HEK293 (cell line): ENCODE results near the gene CHN2.

ENCODE experiments used
- CTCF ChIA-PET: fragments of 350-600 bp; formaldehyde crosslinking; extraction: SDS; loops from one replicate; lab custom pipeline; 2021; ENCODE audit warnings: antibody characterized with exemption; lab: Yijun Ruan, JAX
- POLR2A ChIA-PET: fragments of 300-600 bp; formaldehyde crosslinking; extraction: SDS; loops from one replicate; lab custom pipeline; 2020; ENCODE audit warnings: antibody characterized with exemption, inconsistent platforms; lab: Yijun Ruan, JAX
- H3K27ac ChIP-seq: fragments of 200-500 bp; sonication (Bioruptor generic); 2 replicates; pipeline ENCODE4 v1.5.1; 2014; ENCODE audit warnings: low read depth, low read length, control low read depth, inconsistent platforms; ENCODE audit errors: extremely low read depth
- H3K36me3 ChIP-seq, 2 experiments: fragments of 200-500 bp in 1 of 2; sonication (Bioruptor generic) in 1 of 2; 1 replicate in 1 of 2; 2 replicates in 1 of 2; pipeline ENCODE4 v1.5.1; 2014 to 2017; ENCODE audit warnings: inconsistent platforms in 2 of 2, low read length in 2 of 2; ENCODE audit not compliant: control insufficient read depth in 2 of 2, insufficient read depth in 1 of 2
- H3K4me1 ChIP-seq: fragments of 200-500 bp; sonication (Bioruptor generic); 2 replicates; pipeline ENCODE4 v1.5.1; 2014; ENCODE audit warnings: mild to moderate bottlenecking, low read length, inconsistent platforms; ENCODE audit not compliant: control insufficient read depth, insufficient read depth
- H3K4me3 ChIP-seq: 2 replicates; pipeline ENCODE4 v1.5.1; 2011; ENCODE audit warnings: low read depth, mild to moderate bottlenecking, control low read depth, low read length, moderate library complexity
- H3K9me3 ChIP-seq: fragments of 200-500 bp; sonication (Bioruptor generic); 2 replicates; pipeline ENCODE4 v1.5.1; 2014; ENCODE audit warnings: low read depth, low read length, inconsistent platforms; ENCODE audit not compliant: control insufficient read depth, insufficient read depth
- EGR2 ChIP-seq: fragments of 450-650 bp; formaldehyde crosslinking; IDR thresholded peaks from 2 replicates; pipeline ENCODE4 v1.5.1; 2016; ENCODE audit warnings: low read depth, missing biosample characterization, missing genetic modification characterization
- GFI1B ChIP-seq: fragments of 450-650 bp; formaldehyde crosslinking; IDR thresholded peaks from 2 replicates; pipeline ENCODE4 v1.5.1; 2016; ENCODE audit warnings: missing biosample characterization, missing genetic modification characterization
- HOXA7 ChIP-seq: sonication (generic); formaldehyde crosslinking; IDR thresholded peaks from 2 replicates; pipeline ENCODE4 v1.8.1; 2022; ENCODE audit warnings: missing genetic modification reagents, borderline replicate concordance
- ZNF133 ChIP-seq: fragments of 450-650 bp; formaldehyde crosslinking; IDR thresholded peaks from 2 replicates; pipeline ENCODE4 v1.5.1; 2016; ENCODE audit warnings: missing biosample characterization, missing genetic modification characterization
- ZNF184 ChIP-seq: fragments of 450-650 bp; IDR thresholded peaks from 2 replicates; pipeline ENCODE4 v1.5.1; 2018; ENCODE audit warnings: missing biosample characterization, mild to moderate bottlenecking, missing genetic modification characterization
- ZNF211 ChIP-seq: fragments of 450-650 bp; formaldehyde crosslinking; IDR thresholded peaks from 2 replicates; pipeline ENCODE4 v1.5.1; 2016; ENCODE audit warnings: low read depth, missing biosample characterization, missing genetic modification characterization
- ZNF214 ChIP-seq: fragments of 450-650 bp; formaldehyde crosslinking; IDR thresholded peaks from 2 replicates; pipeline ENCODE4 v1.5.1; 2017; ENCODE audit warnings: missing biosample characterization, mild to moderate bottlenecking, missing genetic modification characterization, borderline replicate concordance
- ZNF239 ChIP-seq: fragments of 450-650 bp; formaldehyde crosslinking; IDR thresholded peaks from 2 replicates; pipeline ENCODE4 v1.5.1; 2016; ENCODE audit warnings: missing biosample characterization, missing genetic modification characterization
- ZNF266 ChIP-seq: fragments of 450-650 bp; formaldehyde crosslinking; IDR thresholded peaks from 2 replicates; pipeline ENCODE4 v1.5.1; 2016; ENCODE audit warnings: missing biosample characterization, missing genetic modification characterization, low read depth
- ZNF391 ChIP-seq: fragments of 450-650 bp; formaldehyde crosslinking; IDR thresholded peaks from 2 replicates; pipeline ENCODE4 v1.5.1; 2016; ENCODE audit warnings: low read depth, missing biosample characterization, missing genetic modification characterization, borderline replicate concordance
- ZNF473 ChIP-seq: fragments of 450-650 bp; formaldehyde crosslinking; IDR thresholded peaks from 2 replicates; pipeline ENCODE4 v1.5.1; 2017; ENCODE audit warnings: missing biosample characterization, missing genetic modification characterization
- ZNF530 ChIP-seq: fragments of 450-650 bp; formaldehyde crosslinking; IDR thresholded peaks from 2 replicates; pipeline ENCODE4 v1.5.1; 2016; ENCODE audit warnings: low read depth, missing biosample characterization, missing genetic modification characterization
- ZNF596 ChIP-seq: fragments of 450-650 bp; IDR thresholded peaks from 2 replicates; pipeline ENCODE4 v1.5.0; 2018; ENCODE audit warnings: missing biosample characterization, mild to moderate bottlenecking, missing genetic modification characterization, moderate library complexity
- ZNF600 ChIP-seq: fragments of 450-650 bp; formaldehyde crosslinking; IDR thresholded peaks from 2 replicates; pipeline ENCODE4 v1.5.1; 2016; ENCODE audit warnings: missing biosample characterization, missing genetic modification characterization
- ZNF792 ChIP-seq: fragments of 450-650 bp; formaldehyde crosslinking; IDR thresholded peaks from 2 replicates; pipeline ENCODE4 v1.5.1; 2016; ENCODE audit warnings: missing biosample characterization, missing genetic modification characterization
- TF ChIP-seq, protein P1 (sequence below): fragments of 450-650 bp; formaldehyde crosslinking; IDR thresholded peaks from 2 replicates; pipeline ENCODE4 v1.5.1; 2017; ENCODE audit warnings: missing biosample characterization, missing genetic modification characterization
- TF ChIP-seq, protein P2 (sequence below): fragments of 450-650 bp; formaldehyde crosslinking; IDR thresholded peaks from 2 replicates; pipeline ENCODE4 v1.5.1; 2016; ENCODE audit warnings: missing biosample characterization, missing genetic modification characterization
- TF ChIP-seq, protein P3 (sequence below): fragments of 450-650 bp; formaldehyde crosslinking; IDR thresholded peaks from 2 replicates; pipeline ENCODE4 v1.5.1; 2016; ENCODE audit warnings: missing biosample characterization, missing genetic modification characterization
- TF ChIP-seq, protein P4 (sequence below): fragments of 450-650 bp; formaldehyde crosslinking; conservative IDR thresholded peaks from 2 replicates; pipeline ENCODE4 v1.5.1; 2016; ENCODE audit warnings: low read depth, missing biosample characterization, missing genetic modification characterization

The CHN2 gene

DNA sequence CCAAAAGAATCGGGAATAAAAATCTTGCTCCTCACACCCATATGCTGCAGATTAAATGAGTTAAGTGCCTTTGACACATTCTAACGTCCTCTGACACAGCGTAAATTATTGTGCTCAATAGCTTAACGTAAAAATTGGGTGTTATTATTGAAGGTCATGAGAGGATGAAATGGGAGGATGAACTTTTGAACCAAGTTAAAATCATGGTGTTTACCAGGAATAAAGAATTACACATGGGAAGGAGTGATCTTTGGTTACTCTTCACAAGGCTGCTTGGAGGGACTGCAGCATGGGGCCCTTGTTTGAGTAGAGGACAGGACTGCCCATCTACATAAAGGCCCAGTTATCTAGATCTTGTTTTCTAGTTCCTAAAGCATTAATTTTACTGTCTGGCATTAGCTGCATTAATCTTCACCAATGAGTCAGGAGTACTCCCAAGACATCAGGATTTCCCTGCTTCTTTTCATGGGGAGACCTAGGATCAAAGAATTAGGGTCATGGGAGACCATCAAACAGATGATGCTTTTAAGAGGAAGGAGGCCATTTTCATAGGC is 284.2 kb downstream of the CHN2 start:
- Histone ChIP-seq H3K4me1 (no peaks in the 10 kb centered on the region), H3K4me3 (no peak overlapping the region), H3K9me3 (no peaks in the 10 kb centered on the region), H3K27ac (no peak overlapping the region), H3K36me3 (no peaks in the 10 kb centered on the region)
- ChIA-PET CTCF (interaction anchor here (1.1 kb wide), 1 partner anchor 372 kb away, joined by 3 read pairs; no protein-coding TSS in a partner anchor), POLR2A (no interaction called here)
- TF ChIP-seq, protein P1, sequence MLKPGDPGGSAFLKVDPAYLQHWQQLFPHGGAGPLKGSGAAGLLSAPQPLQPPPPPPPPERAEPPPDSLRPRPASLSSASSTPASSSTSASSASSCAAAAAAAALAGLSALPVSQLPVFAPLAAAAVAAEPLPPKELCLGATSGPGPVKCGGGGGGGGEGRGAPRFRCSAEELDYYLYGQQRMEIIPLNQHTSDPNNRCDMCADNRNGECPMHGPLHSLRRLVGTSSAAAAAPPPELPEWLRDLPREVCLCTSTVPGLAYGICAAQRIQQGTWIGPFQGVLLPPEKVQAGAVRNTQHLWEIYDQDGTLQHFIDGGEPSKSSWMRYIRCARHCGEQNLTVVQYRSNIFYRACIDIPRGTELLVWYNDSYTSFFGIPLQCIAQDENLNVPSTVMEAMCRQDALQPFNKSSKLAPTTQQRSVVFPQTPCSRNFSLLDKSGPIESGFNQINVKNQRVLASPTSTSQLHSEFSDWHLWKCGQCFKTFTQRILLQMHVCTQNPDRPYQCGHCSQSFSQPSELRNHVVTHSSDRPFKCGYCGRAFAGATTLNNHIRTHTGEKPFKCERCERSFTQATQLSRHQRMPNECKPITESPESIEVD: no peak

DNA sequence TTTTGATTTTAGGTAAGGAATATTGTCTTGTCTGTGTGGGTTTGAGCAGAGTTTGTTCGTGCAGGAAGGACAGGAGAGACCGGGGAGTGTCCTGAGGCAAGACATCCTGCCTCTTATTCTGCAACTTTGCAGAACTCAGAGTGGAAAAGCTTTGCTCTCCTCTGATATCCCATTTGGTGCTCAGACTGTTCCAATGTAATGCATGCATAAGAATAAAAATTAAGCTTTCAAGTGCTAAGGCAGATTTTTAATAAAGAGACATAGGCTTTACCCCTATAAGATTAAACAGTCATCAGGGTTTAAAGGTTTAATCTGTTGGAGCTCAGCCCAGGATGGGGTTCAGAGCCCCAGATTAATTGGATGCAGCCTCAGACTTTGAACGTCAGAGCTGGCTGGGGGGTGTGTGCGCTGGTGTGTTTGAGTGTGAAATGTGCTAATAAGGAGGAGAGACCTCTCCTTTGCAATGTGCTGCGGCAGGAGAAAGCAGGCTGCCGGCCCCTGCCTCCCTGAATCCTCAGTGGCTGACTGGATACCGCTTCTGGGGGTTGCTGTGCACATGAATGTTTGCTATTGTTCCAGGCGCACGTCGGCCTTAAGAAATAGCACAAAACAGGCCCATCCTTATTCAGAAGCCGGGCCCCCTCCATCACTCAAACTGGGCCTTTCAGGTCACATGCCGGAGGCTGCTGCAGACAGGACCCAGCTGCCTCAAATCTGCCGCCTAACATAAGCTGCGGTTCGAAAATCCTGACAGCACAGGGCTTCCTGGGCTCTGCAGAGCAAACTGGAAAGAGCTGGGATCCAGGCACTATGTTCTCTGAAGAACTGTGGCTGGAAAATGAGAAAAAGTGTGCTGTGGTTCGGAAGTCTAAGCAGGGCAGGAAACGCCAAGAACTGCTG is 285.0 kb downstream of the CHN2 start:
- TF ChIP-seq ZNF214 (tag by site-specific recombination) (no peak), ZNF133 (tag by site-specific recombination) (no peak), HOXA7 (CRISPR knock-in tag) (no peak), EGR2 (tag by site-specific recombination) (no peak)
- TF ChIP-seq, all 188 proteins: peak for 0
- Histone ChIP-seq H3K27ac (no peak overlapping the region), H3K36me3 (no peaks in the 10 kb centered on the region), H3K9me3 (no peaks in the 10 kb centered on the region), H3K4me1 (no peaks in the 10 kb centered on the region), H3K4me3 (no peak overlapping the region)
- CTCF ChIA-PET: no interaction called here
- POLR2A ChIA-PET: no interaction called here

DNA sequence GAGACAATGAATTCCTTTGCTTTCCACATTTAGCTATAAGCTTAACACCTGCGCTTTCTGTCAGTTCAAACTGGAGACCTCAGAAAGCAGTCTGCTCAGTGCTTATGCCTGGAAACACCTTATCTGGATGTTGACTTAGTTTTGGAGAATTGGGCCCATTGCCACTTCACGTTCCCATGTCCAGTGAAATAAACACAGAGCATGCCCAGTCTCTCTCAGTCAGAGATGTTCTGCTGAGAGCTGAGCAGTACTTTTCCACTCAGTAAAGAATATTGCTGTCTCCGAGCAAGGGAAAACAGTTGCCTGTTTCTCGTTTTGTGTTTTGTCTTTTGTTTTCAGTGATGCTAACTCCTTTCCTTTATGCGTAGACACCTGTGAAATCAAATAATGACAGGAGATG is 285.9 kb downstream of the CHN2 start:
- H3K27ac ChIP-seq: no peak overlapping the region
- CTCF ChIA-PET: interaction anchor here (1.0 kb wide), 1 partner anchor 8 kb away, joined by 4 read pairs; no protein-coding TSS in a partner anchor
- H3K36me3 ChIP-seq: no peaks in the 10 kb centered on the region
- peaks cover 4% of the 10 kb centered on the region for H3K4me1 ChIP-seq
- POLR2A ChIA-PET: no interaction called here
- TF ChIP-seq ZNF391 (tag by site-specific recombination): no peak
- TF ChIP-seq ZNF211 (tag by site-specific recombination): no peak
- TF ChIP-seq, protein P2, sequence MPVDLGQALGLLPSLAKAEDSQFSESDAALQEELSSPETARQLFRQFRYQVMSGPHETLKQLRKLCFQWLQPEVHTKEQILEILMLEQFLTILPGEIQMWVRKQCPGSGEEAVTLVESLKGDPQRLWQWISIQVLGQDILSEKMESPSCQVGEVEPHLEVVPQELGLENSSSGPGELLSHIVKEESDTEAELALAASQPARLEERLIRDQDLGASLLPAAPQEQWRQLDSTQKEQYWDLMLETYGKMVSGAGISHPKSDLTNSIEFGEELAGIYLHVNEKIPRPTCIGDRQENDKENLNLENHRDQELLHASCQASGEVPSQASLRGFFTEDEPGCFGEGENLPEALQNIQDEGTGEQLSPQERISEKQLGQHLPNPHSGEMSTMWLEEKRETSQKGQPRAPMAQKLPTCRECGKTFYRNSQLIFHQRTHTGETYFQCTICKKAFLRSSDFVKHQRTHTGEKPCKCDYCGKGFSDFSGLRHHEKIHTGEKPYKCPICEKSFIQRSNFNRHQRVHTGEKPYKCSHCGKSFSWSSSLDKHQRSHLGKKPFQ (tag by site-specific recombination): no peak
- TF ChIP-seq, protein P3, sequence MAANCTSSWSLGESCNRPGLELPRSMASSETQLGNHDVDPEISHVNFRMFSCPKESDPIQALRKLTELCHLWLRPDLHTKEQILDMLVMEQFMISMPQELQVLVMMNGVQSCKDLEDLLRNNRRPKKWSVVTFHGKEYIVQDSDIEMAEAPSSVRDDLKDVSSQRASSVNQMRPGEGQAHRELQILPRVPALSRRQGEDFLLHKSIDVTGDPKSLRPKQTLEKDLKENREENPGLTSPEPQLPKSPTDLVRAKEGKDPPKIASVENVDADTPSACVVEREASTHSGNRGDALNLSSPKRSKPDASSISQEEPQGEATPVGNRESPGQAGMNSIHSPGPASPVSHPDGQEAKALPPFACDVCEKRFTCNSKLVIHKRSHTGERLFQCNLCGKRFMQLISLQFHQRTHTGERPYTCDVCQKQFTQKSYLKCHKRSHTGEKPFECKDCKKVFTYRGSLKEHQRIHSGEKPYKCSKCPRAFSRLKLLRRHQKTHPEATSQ (tag by site-specific recombination): no peak
- no peak for TF ChIP-seq ZNF133 (tag by site-specific recombination)
- TF ChIP-seq ZNF473 (tag by site-specific recombination): no peak
- TF ChIP-seq, protein P4, sequence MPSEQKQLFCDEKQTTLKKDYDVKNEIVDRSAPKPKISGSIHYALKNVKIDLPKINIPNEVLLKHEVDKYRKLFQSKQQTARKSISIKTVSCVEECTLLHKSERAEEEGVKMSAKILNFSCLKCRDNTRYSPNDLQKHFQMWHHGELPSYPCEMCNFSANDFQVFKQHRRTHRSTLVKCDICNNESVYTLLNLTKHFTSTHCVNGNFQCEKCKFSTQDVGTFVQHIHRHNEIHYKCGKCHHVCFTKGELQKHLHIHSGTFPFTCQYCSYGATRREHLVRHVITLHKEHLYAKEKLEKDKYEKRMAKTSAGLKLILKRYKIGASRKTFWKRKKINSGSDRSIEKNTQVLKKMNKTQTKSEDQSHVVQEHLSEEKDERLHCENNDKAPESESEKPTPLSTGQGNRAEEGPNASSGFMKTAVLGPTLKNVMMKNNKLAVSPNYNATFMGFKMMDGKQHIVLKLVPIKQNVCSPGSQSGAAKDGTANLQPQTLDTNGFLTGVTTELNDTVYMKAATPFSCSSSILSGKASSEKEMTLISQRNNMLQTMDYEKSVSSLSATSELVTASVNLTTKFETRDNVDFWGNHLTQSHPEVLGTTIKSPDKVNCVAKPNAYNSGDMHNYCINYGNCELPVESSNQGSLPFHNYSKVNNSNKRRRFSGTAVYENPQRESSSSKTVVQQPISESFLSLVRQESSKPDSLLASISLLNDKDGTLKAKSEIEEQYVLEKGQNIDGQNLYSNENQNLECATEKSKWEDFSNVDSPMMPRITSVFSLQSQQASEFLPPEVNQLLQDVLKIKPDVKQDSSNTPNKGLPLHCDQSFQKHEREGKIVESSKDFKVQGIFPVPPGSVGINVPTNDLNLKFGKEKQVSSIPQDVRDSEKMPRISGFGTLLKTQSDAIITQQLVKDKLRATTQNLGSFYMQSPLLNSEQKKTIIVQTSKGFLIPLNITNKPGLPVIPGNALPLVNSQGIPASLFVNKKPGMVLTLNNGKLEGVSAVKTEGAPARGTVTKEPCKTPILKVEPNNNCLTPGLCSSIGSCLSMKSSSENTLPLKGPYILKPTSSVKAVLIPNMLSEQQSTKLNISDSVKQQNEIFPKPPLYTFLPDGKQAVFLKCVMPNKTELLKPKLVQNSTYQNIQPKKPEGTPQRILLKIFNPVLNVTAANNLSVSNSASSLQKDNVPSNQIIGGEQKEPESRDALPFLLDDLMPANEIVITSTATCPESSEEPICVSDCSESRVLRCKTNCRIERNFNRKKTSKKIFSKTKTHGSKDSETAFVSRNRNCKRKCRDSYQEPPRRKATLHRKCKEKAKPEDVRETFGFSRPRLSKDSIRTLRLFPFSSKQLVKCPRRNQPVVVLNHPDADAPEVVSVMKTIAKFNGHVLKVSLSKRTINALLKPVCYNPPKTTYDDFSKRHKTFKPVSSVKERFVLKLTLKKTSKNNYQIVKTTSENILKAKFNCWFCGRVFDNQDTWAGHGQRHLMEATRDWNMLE: no peak
- no peak for TF ChIP-seq ZNF596 (tag by site-specific recombination)
- TF ChIP-seq ZNF600: no peak
- no peak for TF ChIP-seq ZNF184 (tag by site-specific recombination)
- TF ChIP-seq ZNF530 (tag by site-specific recombination): no peak
- TF ChIP-seq ZNF792 (tag by site-specific recombination): no peak
- no peak for TF ChIP-seq ZNF239
- TF ChIP-seq GFI1B: no peak
- TF ChIP-seq ZNF266 (tag by site-specific recombination): no peak
- H3K4me3 ChIP-seq: no peak overlapping the region
- H3K9me3 ChIP-seq: no peaks in the 10 kb centered on the region
